ENCODE data around the gene WNT9A. TPM values are rescaled to one million over a fixed set of nuclear protein-coding genes. Genes with fewer than 3 reads are reported as not detected.
"Not testable (repeated sequence)": the region's sequence is repeated elsewhere in the genome, so short reads cannot be mapped to it uniquely, and the experiment has no call there.

The WNT9A gene
- total RNA-seq, 2 experiments from 2014 or later = 0.07 to 0.12 TPM

DNA sequence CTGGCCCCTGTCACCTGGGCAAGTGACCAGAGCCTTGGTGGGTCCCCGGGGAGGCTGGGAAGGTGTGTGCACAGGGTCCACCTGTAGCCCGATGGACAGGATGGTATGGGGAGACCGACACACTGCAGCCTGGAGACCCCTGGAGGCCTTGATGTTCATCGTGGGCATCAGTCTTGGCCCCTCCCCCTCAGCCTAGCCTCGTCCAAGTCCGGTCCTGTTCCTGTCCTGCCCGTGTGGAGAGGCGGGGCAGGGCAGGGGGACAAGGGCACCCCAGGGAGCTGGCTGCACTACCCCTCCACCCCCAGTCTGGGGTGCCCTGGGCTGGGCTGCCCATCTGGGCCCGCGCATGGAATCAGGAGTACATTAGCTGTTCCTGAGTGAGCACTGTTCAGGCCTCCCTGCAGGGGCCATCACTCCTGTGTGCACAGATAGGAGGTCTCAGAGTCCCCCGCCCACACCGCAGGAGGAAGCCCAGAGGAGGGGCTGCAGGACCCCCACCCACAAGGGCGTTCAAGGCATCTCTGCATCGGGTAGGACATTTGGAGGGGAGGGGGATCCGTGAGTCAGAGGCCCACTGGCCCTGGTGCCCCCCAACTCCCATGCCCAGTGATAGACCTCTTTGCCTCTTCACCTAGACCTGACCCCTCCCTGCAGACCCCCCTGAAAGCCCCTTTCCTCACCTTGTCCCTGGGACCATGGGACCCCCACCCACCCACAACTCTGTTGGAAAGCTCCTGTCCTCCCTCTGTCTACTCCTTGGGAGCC, 63.2 kb downstream of the WNT9A start:
- intact Hi-C loops (cut with micrococcal nuclease) = loop anchor here (10.0 kb wide), 1 partner anchor 120 kb away; no protein-coding TSS in a partner anchor
- POLR2A ChIA-PET = interaction anchor here (0.6 kb wide), 1 partner anchor 64 kb away, joined by 3 read pairs; no protein-coding TSS in a partner anchor
- peaks cover 22% of the 10 kb centered on the region for H3K4me1 Mint-ChIP-seq (ENCODE audit: low read depth)
- H3K4me3 Mint-ChIP-seq = no peak overlapping the region
- no peaks in the 10 kb centered on the region for H3K36me3 Mint-ChIP-seq
- no peaks in the 10 kb centered on the region for H3K9me3 Mint-ChIP-seq
- H3K27ac Mint-ChIP-seq = no peak overlapping the region
- CTCF ChIA-PET = no interaction called here
- DNase-seq = peak; percentile 7
- H3K27me3 Mint-ChIP-seq = no peaks in the 10 kb centered on the region

DNA sequence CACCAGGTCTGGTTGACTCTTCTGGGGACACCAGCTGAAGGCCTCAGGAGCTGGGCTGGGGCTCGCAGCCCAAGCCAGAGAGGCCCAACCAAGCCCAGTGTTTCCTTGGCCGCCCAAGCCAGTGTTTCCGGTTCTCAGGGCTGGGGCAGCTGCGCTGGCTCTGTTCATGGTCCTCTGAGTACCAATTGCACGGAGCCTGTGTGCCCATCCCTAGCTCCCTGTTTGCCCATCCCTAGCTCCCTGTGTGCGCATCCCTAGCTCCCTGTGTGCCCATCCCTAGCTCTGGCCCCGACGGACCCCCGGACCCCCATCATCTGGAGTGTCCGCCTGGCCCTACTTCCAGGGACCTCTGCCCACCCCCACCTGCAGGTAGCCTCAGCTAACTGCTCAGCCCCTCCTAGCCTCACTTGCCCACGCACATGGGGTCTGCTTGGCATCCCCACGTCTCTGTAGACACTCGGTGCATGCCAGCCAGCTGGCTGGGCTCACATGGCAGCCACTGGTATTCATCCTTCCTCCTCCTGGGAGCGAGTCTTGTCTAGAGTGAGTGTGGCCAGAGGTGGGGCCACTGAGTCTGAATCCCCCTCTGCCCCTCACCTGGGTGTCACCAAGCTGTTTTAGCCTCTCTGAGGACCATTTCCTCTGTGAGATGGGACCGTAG, 64.0 kb downstream of the WNT9A start:
- DNase-seq = peak; percentile 5
- no peak overlapping the region for H3K27ac Mint-ChIP-seq
- no peaks in the 10 kb centered on the region for H3K36me3 Mint-ChIP-seq
- no peak overlapping the region for H3K4me3 Mint-ChIP-seq
- H3K4me1 Mint-ChIP-seq (ENCODE audit: low read depth) = peaks cover 22% of the 10 kb centered on the region
- ChIA-PET CTCF (no interaction called here), POLR2A (no interaction called here)
- no peaks in the 10 kb centered on the region for H3K9me3 Mint-ChIP-seq
- intact Hi-C loops (cut with micrococcal nuclease) = loop anchor here (10.0 kb wide), 1 partner anchor 119 kb away; no protein-coding TSS in a partner anchor
- no peaks in the 10 kb centered on the region for H3K27me3 Mint-ChIP-seq

GRCh38 chr1:227883073-227883520, 64.6 kb downstream of the WNT9A start:
- Mint-ChIP-seq H3K36me3 (no peaks in the 10 kb centered on the region), H3K4me1 (ENCODE audit: low read depth) (peaks cover 22% of the 10 kb centered on the region), H3K27ac (no peak overlapping the region), H3K27me3 (no peaks in the 10 kb centered on the region), H3K9me3 (no peaks in the 10 kb centered on the region), H3K4me3 (no peak overlapping the region)
- peak; percentile 6 for DNase-seq
- intact Hi-C loops (cut with micrococcal nuclease) = loop anchor here (10.0 kb wide), 1 partner anchor 118 kb away; no protein-coding TSS in a partner anchor
- POLR2A ChIA-PET = no interaction called here
- CTCF ChIA-PET = no interaction called here

GRCh38 chr1:227880342-227880924, 67.3 kb downstream of the WNT9A start:
- intact Hi-C loops (cut with micrococcal nuclease) = loop anchor here (10.0 kb wide), 1 partner anchor 116 kb away; no protein-coding TSS in a partner anchor
- CTCF ChIA-PET = no interaction called here
- Mint-ChIP-seq H3K4me3 (no peak overlapping the region), H3K27ac (no peak overlapping the region), H3K27me3 (no peaks in the 10 kb centered on the region), H3K36me3 (peaks cover 3% of the 10 kb centered on the region), H3K9me3 (no peaks in the 10 kb centered on the region), H3K4me1 (ENCODE audit: low read depth) (peaks cover 14% of the 10 kb centered on the region)
- no peak for DNase-seq
- POLR2A ChIA-PET = no interaction called here

DNA sequence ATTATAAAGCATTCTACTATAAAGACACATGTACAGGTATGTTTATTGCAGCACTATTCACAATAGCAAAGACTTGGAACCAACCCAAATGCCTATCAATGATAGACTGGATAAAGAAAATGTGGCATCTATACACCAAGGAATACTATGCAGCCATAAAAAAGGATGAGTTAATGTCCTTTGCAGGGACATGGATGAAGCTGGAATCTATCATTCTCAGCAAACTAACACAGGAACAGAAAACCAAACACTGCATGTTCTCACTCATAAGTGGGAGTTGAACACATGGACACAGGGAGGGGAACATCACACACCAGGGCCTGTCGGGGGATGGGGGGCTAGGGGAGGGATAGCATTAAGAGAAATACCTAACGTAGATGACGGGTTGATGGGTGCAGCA, 69.9 kb downstream of the WNT9A start:
- H3K4me1 Mint-ChIP-seq (ENCODE audit: low read depth); POLR2A ChIA-PET; intact Hi-C loops (cut with micrococcal nuclease); H3K4me3 Mint-ChIP-seq; DNase-seq; H3K9me3 Mint-ChIP-seq; H3K27ac Mint-ChIP-seq; H3K27me3 Mint-ChIP-seq; CTCF ChIA-PET; H3K36me3 Mint-ChIP-seq: not testable (repeated sequence)

- H3K9me3 Mint-ChIP-seq; intact Hi-C loops (cut with micrococcal nuclease); H3K27ac Mint-ChIP-seq; H3K27me3 Mint-ChIP-seq; POLR2A ChIA-PET; H3K36me3 Mint-ChIP-seq; DNase-seq; CTCF ChIA-PET; H3K4me3 Mint-ChIP-seq: not testable (repeated sequence)
- H3K4me1 Mint-ChIP-seq (ENCODE audit: low read depth) = peaks cover 28% of the 10 kb centered on the region
These were observed 75.8 kb downstream of the WNT9A start for GRCh38 chr1:227871892-227872291.

DNA sequence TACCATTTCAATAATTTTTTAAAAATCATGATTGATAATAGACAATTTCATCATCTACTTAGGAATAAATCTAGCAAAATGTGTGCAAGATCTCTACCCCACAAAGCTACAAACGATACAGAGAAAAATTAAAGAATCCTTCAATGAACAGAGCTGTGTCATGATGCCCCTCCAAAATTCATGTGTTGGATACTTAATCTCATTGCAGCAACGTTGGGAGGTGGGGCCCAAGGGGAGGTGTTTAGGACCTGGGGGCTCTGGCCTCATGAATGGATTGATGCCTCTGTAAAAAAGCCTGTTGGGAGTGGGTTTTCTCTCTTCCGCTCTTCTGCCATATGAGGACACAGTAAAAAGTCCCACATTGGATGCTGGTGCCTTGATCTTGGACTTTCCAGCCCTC, 77.4 kb downstream of the WNT9A start:
- Mint-ChIP-seq H3K27me3 (no peaks in the 10 kb centered on the region), H3K4me1 (ENCODE audit: low read depth) (peaks cover 28% of the 10 kb centered on the region), H3K27ac (no peak overlapping the region), H3K36me3 (peaks cover 2% of the 10 kb centered on the region), H3K4me3 (no peak overlapping the region), H3K9me3 (no peaks in the 10 kb centered on the region)
- intact Hi-C loops (cut with micrococcal nuclease) = no loop called here
- CTCF ChIA-PET = no interaction called here
- DNase-seq = no peak
- POLR2A ChIA-PET = no interaction called here

DNA sequence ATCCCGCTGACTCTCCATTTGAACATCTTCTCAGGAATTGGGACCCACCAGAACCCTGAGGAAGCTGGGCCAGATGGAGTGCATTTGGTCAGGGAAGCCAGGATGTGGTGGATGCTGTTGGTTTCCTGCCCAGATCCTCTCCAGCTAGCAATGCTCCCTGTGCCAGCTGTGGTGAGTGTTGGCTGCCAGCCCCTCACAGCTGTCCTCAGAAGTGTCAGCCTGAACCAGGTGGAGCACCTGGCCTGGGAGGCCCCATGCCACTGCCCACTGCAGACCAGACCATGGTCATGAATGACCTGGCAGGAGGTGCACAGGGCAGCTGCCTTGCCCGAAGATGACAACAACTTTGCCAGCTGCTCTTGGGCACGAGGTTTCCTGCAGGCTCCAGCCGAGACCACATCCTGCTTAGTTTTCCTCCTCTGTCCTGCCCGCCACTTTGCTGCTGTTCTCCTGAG, 77.9 kb downstream of the WNT9A start:
- Mint-ChIP-seq H3K27me3 (no peaks in the 10 kb centered on the region), H3K36me3 (peaks cover 5% of the 10 kb centered on the region), H3K9me3 (peaks cover 4% of the 10 kb centered on the region), H3K4me1 (ENCODE audit: low read depth) (peaks cover 28% of the 10 kb centered on the region), H3K4me3 (no peak overlapping the region), H3K27ac (no peak overlapping the region)
- ChIA-PET CTCF (no interaction called here), POLR2A (no interaction called here)
- intact Hi-C loops (cut with micrococcal nuclease) = no loop called here
- peak; percentile 44 for DNase-seq

DNA sequence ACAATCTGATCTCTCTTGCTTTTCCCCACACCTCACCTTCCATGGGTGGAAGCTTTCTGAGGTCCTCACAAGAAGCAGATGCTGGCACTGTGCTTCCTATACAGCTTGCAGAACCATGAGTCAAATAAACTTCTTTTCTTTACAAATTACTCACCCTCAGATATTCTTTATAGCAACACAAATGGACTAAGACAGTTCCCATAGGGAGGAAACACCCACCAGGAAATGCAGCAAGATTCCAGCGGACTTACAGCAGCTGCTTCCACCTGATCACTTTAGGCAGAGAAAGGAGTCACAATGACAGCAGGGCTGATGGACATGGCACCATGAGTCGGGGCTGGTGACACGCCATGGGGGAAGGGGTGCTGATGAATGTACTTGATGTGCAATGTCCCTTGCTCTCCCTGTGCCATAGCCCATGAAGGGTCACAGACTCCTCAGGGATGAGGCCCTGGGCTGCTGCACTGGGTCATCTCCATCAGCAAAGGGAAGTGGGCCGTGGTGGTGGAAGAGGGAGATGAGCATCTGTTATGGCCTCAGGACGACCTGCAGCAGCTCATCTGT, 78.4 kb downstream of the WNT9A start:
- peaks cover 9% of the 10 kb centered on the region for H3K9me3 Mint-ChIP-seq
- POLR2A ChIA-PET = no interaction called here
- no peaks in the 10 kb centered on the region for H3K27me3 Mint-ChIP-seq
- CTCF ChIA-PET = no interaction called here
- no peak overlapping the region for H3K27ac Mint-ChIP-seq
- peaks cover 10% of the 10 kb centered on the region for H3K36me3 Mint-ChIP-seq
- no peak overlapping the region for H3K4me3 Mint-ChIP-seq
- intact Hi-C loops (cut with micrococcal nuclease) = no loop called here
- DNase-seq = no peak
- H3K4me1 Mint-ChIP-seq (ENCODE audit: low read depth) = peaks cover 28% of the 10 kb centered on the region

Small RNAs within 50 kb of the gene (microRNA-seq; reads per million reads assigned to microRNA genes)
- gene MIR5008 (ENCODE audit: borderline microRNAs expressed, borderline number of aligned reads, borderline replicate concordance) = not detected

Other genes starting within 250 kb of the WNT9A start
- 10 to 100 TPM; 15.2 to 16.1 TPM for gene JMJD4, start 212.6 kb downstream of the WNT9A start, total RNA-seq
- gene SNAP47, start 212.5 kb downstream of the WNT9A start, total RNA-seq = 10 to 100 TPM; 30.9 to 32.5 TPM
- not detected for gene PRSS38, start 132.3 kb downstream of the WNT9A start, total RNA-seq
- not detected for gene WNT3A, start 59.1 kb upstream of the WNT9A start, total RNA-seq
- 100 to 1,000 TPM; 346 to 355 TPM for gene ARF1, start 134.8 kb upstream of the WNT9A start, total RNA-seq
- gene C1orf35, start 155.4 kb upstream of the WNT9A start, total RNA-seq = 10 to 100 TPM; 21.9 to 22.1 TPM
- gene MRPL55, start 161.4 kb upstream of the WNT9A start, total RNA-seq = 10 to 100 TPM; 51.1 to 52.7 TPM
- gene GUK1, start 192.3 kb upstream of the WNT9A start, total RNA-seq = 100 to 1,000 TPM; 229 to 239 TPM
- under 1 TPM; 0.41 to 0.57 TPM for gene GJC2, start 202.0 kb upstream of the WNT9A start, total RNA-seq
- 1 to 10 TPM; 3.8 to 4.8 TPM for gene IBA57, start 217.9 kb upstream of the WNT9A start, total RNA-seq